ENCODE results near the gene MCCC1. TPM values are rescaled to one million over a fixed set of nuclear protein-coding genes. Genes with fewer than 3 reads are reported as not detected.

The MCCC1 gene
- total RNA-seq, 4 donors from 2014 or later: 32.2 to 44.4 (median 33.0) TPM

- H3K4me1 ChIP-seq: peaks cover 0 to 32% (median 3%) of the 10 kb centered on the region in 3 donors
- no peak for ATAC-seq
- WGBS, 2 donors (ENCODE audit: low coverage in 1 of 2): 69 to 73% methylated on average over 2 of the region's 2 CpGs
- no peak overlapping the region for H3K4me3 ChIP-seq
- no peaks in the 10 kb centered on the region for H3K9me3 ChIP-seq
- no peaks in the 10 kb centered on the region for H3K27me3 ChIP-seq
- no peak overlapping the region for H3K27ac ChIP-seq
- no peak for TF ChIP-seq POLR2A (IDR thresholded peaks at IDR 0.05)
- no peak for TF ChIP-seq EP300 (IDR thresholded peaks at IDR 0.05)
- TF ChIP-seq CTCF (IDR thresholded peaks at IDR 0.05): no peak
- no peak for TF ChIP-seq POLR2AphosphoS5 (IDR thresholded peaks at IDR 0.05)
- no peaks in the 10 kb centered on the region for H3K36me3 ChIP-seq
Observed at GRCh38 chr3:182971637-182972036, 127.7 kb downstream of the MCCC1 start.

DNA sequence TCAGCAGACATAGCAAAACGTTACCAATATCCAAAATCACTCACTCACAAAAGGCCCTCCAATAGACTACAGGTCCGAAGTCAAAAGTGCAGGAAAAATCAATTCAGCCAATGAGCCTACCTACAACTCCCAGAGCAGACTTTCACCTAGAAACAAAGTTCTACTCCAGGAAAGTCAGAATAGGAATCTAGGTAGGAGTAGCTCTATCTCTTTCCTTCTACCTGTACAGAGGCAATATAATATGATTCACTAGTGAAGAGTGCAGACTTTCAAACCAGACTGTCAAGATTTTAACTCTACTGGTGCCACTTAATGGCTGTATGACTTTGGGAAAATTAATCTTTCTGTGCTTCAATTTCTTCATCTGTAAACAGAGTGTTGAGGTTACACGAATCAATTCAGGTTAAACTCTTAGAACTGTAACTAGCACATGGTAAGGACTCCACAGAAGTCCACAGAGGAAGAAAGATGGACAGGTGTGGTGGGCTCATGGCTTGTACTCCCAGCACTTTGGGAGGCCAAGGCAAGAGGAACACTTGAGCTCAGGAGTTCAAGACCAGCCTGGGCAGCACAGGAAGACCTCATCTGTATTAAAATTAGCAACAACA, 128.4 kb downstream of the MCCC1 start:
- no peak for ATAC-seq
- WGBS, 2 donors (ENCODE audit: low coverage in 1 of 2): 83 to 84% methylated on average over 3 of the region's 3 CpGs
- TF ChIP-seq POLR2A (IDR thresholded peaks at IDR 0.05) (no peak), EP300 (IDR thresholded peaks at IDR 0.05) (no peak), CTCF (IDR thresholded peaks at IDR 0.05) (no peak), POLR2AphosphoS5 (IDR thresholded peaks at IDR 0.05) (no peak)

DNA sequence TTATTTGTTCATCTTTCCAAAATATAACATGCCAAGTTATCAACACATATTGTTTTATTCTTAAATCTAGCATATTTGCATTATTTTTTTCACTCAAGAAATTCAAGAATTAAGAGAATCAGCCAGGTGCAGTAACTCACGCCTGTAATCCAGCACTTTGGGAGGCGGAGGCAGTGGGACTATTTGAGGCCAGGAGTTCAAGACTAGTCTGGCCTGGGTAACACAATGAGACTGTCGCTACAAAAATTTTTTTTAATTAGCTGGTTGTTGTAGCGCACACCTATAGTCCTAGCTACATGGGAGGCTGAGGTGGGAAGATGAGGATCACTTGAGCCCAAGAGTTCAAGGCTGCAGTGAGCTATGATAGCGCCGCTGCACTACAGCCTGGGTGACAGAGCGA, 129.4 kb downstream of the MCCC1 start:
- Histone ChIP-seq H3K27me3 (no peaks in the 10 kb centered on the region), H3K4me3 (no peak overlapping the region), H3K27ac (no peak overlapping the region), H3K9me3 (no peaks in the 10 kb centered on the region), H3K36me3 (no peaks in the 10 kb centered on the region), H3K4me1 (peaks cover 0 to 34% (median 3%) of the 10 kb centered on the region in 3 donors)
- TF ChIP-seq CTCF (IDR thresholded peaks at IDR 0.05) (no peak), POLR2A (IDR thresholded peaks at IDR 0.05) (no peak), POLR2AphosphoS5 (IDR thresholded peaks at IDR 0.05) (no peak)
- ATAC-seq: no peak
- WGBS, 2 donors (ENCODE audit: low coverage in 1 of 2): 83 to 85% methylated on average over 4 to 7 of the region's 7 CpGs

More for the DNA sequence above, 128.4 kb downstream of the MCCC1 start:
- peaks cover 0 to 31% (median 3%) of the 10 kb centered on the region in 3 donors for H3K4me1 ChIP-seq
- H3K9me3 ChIP-seq: no peaks in the 10 kb centered on the region
- no peaks in the 10 kb centered on the region for H3K27me3 ChIP-seq
- no peaks in the 10 kb centered on the region for H3K36me3 ChIP-seq
- no peak overlapping the region for H3K4me3 ChIP-seq
- no peak overlapping the region for H3K27ac ChIP-seq

DNA sequence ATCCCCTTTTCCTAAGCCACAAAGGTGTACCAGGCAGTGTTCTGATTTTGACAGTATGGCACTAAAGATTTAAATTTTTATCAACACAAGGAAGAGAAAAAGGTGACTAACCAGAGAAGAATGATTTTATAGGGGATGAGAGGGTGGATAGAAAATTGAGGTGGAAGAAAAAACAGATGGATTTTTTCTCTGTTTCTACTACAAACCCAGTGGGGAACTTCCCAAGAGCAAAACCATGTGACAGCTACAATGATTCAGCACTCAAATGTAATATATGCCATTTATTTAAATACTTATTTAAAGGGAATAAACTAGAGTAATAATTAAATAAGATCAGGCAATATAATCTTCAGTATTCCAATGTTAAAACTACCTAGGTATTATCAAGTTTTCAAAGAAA, 130.0 kb downstream of the MCCC1 start:
- Histone ChIP-seq H3K4me3 (no peak overlapping the region), H3K36me3 (no peaks in the 10 kb centered on the region), H3K27ac (no peak overlapping the region), H3K9me3 (no peaks in the 10 kb centered on the region), H3K4me1 (peaks cover 0 to 34% (median 3%) of the 10 kb centered on the region in 3 donors), H3K27me3 (no peaks in the 10 kb centered on the region)
- TF ChIP-seq POLR2AphosphoS5 (IDR thresholded peaks at IDR 0.05): no peak
- no peak for TF ChIP-seq CTCF (IDR thresholded peaks at IDR 0.05)
- no peak for TF ChIP-seq EP300 (IDR thresholded peaks at IDR 0.05)
- no peak for TF ChIP-seq POLR2A (IDR thresholded peaks at IDR 0.05)
- no peak for ATAC-seq

All from gastroesophageal sphincter (tissue), 4 donors.